ENCODE data around the gene ABT1.

Gene ABT1

GRCh38 chr6:26576929-26577719, 19.6 kb upstream of the ABT1 start:
- peak overlapping the region; percentile 78 for H3K4me2 ChIP-seq (ENCODE audit: low read length)
- no peaks in the 10 kb centered on the region for H3F3A ChIP-seq (ENCODE audit: control insufficient read depth, insufficient read depth)
- no peaks in the 10 kb centered on the region for H4K20me1 ChIP-seq (ENCODE audit: control insufficient read depth, insufficient read depth, low read depth, low read length)
- H3K4me1 ChIP-seq (ENCODE audit: control insufficient read depth, low read length), result peaks cover 20% of the 10 kb centered on the region
- no peaks in the 10 kb centered on the region for H3K79me2 ChIP-seq (ENCODE audit: control insufficient read depth, low read length)
- H3K9me3 ChIP-seq (ENCODE audit: control insufficient read depth, insufficient read depth, low read length), result peaks cover 9% of the 10 kb centered on the region
- TF ChIP-seq EZH2phosphoT487 (IDR thresholded peaks at IDR 0.05; ENCODE audit: borderline replicate concordance, low read length), result 0 out of 2 replicates have a peak, but pooled peaks have one; percentile 49
- no peak for TF ChIP-seq CTCF (IDR thresholded peaks at IDR 0.05; ENCODE audit: low read depth, low read length, poor library complexity, severe bottlenecking)
- peak overlapping the region; percentile 71 for H3K4me3 ChIP-seq (ENCODE audit: low read length)
- no peaks in the 10 kb centered on the region for H3K9me2 ChIP-seq (replicated peaks; ENCODE audit: control insufficient read depth, low read length)
- H3K27ac ChIP-seq (ENCODE audit: low read depth, low read length), result no peak overlapping the region
- H3K27me3 ChIP-seq (ENCODE audit: control insufficient read depth, low read length), result 0 out of 2 replicates have a peak, but pooled peaks cover 6% of the 10 kb centered on the region
- H3K36me3 ChIP-seq (ENCODE audit: control insufficient read depth, low read length), result no peaks in the 10 kb centered on the region

GRCh38 chr6:26577720-26578072, 19.1 kb upstream of the ABT1 start:
- no peaks in the 10 kb centered on the region for H3F3A ChIP-seq (ENCODE audit: control insufficient read depth, insufficient read depth)
- peaks cover 17% of the 10 kb centered on the region for H3K4me1 ChIP-seq (ENCODE audit: control insufficient read depth, low read length)
- H3K27me3 ChIP-seq (ENCODE audit: control insufficient read depth, low read length), result 0 out of 2 replicates have a peak, but pooled peaks cover 6% of the 10 kb centered on the region
- H3K36me3 ChIP-seq (ENCODE audit: control insufficient read depth, low read length), result no peaks in the 10 kb centered on the region
- H3K79me2 ChIP-seq (ENCODE audit: control insufficient read depth, low read length), result no peaks in the 10 kb centered on the region
- no peak for TF ChIP-seq CTCF (IDR thresholded peaks at IDR 0.05; ENCODE audit: low read depth, low read length, poor library complexity, severe bottlenecking)
- no peak for TF ChIP-seq EZH2phosphoT487 (IDR thresholded peaks at IDR 0.05; ENCODE audit: borderline replicate concordance, low read length)
- peak overlapping the region; percentile 78 for H3K4me2 ChIP-seq (ENCODE audit: low read length)
- no peaks in the 10 kb centered on the region for H3K9me2 ChIP-seq (replicated peaks; ENCODE audit: control insufficient read depth, low read length)
- peaks cover 9% of the 10 kb centered on the region for H3K9me3 ChIP-seq (ENCODE audit: control insufficient read depth, insufficient read depth, low read length)
- H3K4me3 ChIP-seq (ENCODE audit: low read length), result peak overlapping the region; percentile 71
- no peaks in the 10 kb centered on the region for H4K20me1 ChIP-seq (ENCODE audit: control insufficient read depth, insufficient read depth, low read depth, low read length)
- H3K27ac ChIP-seq (ENCODE audit: low read depth, low read length), result no peak overlapping the region

GRCh38 chr6:26578279-26578678, 18.5 kb upstream of the ABT1 start:
- TF ChIP-seq CTCF (IDR thresholded peaks at IDR 0.05; ENCODE audit: low read depth, low read length, poor library complexity, severe bottlenecking), result no peak
- no peak for TF ChIP-seq EZH2phosphoT487 (IDR thresholded peaks at IDR 0.05; ENCODE audit: borderline replicate concordance, low read length)
- no peaks in the 10 kb centered on the region for H3K9me2 ChIP-seq (replicated peaks; ENCODE audit: control insufficient read depth, low read length)
- H3F3A ChIP-seq (ENCODE audit: control insufficient read depth, insufficient read depth), result no peaks in the 10 kb centered on the region
- peaks cover 11% of the 10 kb centered on the region for H3K4me1 ChIP-seq (ENCODE audit: control insufficient read depth, low read length)
- no peaks in the 10 kb centered on the region for H4K20me1 ChIP-seq (ENCODE audit: control insufficient read depth, insufficient read depth, low read depth, low read length)
- no peaks in the 10 kb centered on the region for H3K36me3 ChIP-seq (ENCODE audit: control insufficient read depth, low read length)
- H3K4me2 ChIP-seq (ENCODE audit: low read length), result no peak overlapping the region
- H3K9me3 ChIP-seq (ENCODE audit: control insufficient read depth, insufficient read depth, low read length), result peaks cover 9% of the 10 kb centered on the region
- H3K27me3 ChIP-seq (ENCODE audit: control insufficient read depth, low read length), result peaks cover 9% of the 10 kb centered on the region
- no peaks in the 10 kb centered on the region for H3K79me2 ChIP-seq (ENCODE audit: control insufficient read depth, low read length)
- H3K27ac ChIP-seq (ENCODE audit: low read depth, low read length), result no peak overlapping the region
- H3K4me3 ChIP-seq (ENCODE audit: low read length), result no peak overlapping the region

All from DOHH2 (cell line).